Right kidney (tissue), 1 donor: ENCODE data around the gene CCDC92.
A peak's percentile ranks its signal among the peaks of the same experiment; 100 is the strongest.

ENCODE experiments used
- DNase-seq: peaks from one replicate; pipeline ENCODE4 v3.0.0-alpha.2; 2016

The CCDC92 gene

DNA sequence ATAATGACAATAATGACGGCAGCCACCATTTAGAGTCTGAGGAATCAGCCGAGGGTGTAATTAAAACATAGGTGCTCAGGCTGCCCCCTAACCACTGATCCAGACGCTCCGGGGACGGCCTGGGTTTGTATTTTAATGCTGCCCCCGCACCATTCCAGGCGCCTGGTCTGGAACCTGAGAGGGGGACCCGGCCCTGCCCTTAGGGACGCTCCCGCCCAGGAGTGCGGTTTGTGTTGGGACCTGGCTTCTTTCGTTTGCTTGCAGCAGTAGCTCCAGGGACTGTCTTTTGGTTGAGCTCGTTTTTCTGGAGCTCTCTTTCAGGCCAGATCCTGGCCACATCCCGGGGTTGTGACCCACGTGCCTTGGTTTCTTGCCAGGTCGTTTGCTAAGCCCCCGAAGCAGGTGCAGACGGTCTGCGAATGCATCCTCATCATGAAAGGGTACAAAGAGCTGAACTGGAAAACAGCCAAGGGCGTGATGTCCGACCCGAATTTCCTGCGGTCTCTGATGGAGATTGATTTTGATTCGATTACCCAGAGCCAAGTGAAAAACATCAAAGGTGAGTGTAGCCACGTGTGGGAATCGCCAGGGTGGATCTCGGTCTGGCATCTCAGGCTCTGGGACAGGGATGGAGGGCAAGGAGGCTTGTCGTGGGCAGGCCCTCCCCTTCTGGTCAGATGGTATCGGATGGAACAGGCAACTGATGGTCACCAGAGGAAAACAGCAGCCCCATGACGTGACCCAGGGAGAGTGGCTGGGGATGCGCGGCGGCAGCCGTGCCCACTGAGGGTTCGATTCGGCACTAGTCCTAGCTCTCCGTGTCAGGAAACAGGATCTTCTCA lies 63.5 kb downstream of the CCDC92 start:
- DNase-seq = no peak

DNA sequence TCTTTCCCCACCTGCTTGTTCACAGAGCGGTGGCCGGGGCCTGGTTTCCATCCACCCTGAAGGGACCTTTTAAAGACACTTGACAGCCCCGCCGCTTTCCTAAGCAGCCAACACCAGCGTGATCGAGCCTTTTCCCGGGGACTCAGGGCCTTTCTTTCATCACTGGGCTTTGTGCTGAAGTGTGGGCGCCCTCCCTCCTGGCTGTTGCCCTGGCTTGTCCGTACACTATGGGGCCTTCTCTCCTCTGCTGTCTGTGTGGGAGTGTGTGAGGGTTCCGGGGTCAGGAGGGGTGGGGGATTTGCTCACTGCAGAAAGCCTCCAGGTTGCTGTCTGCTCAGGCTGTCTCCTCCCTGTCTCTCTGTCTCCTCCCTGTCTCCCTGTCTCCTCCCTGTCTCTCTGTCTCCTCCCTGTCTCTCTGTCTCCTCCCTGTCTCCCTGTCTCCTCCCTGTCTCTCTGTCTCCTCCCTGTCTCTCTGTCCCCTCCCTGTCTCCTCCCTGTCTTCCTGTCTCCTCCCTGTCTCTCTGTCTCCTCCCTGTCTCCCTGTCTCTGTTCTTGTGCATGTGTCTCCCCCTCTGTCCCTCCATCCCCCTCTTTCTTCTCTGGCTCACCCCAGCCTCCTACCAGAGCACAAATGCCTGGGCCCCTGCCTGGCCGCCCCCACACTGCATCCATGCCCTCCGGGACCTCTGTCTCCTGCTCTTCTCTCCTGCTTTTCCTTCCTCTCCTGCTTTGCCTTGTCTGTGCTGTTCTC lies 64.7 kb downstream of the CCDC92 start:
- peak; percentile 36 for DNase-seq

DNA sequence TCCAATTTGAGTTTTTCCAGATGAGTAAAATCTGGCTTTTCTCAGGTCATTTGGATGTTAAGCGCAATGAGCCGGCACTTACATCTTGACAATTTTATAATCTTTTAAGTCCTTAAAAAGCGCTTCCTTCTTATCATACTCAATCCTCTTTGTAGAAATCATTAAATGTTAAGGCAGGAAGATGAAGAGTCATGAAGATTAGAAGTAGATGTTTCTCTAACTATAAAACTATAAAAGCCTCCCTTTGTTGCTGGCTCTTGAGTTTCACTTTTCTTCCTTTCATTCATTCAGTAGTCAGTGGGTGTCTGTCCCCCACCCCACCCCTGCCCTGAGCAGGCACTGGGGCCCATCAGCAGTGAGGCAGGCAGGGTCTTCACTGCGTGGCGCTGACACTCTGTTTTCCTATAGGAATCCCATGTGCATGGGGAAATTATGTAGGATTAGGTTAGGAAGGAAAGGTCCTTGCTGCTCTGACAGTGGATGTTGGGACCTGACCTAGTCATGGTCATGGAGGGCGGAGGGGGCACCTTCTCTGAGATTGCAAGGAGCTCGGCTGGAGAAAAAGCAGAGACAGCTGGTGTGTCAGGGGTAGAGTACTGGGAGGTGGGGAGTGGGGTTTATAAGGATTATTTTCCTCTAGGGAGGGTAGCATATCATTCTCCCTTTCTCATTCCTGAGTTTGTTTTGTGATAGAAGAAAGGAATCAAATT lies 65.8 kb downstream of the CCDC92 start:
- DNase-seq = no peak

DNA sequence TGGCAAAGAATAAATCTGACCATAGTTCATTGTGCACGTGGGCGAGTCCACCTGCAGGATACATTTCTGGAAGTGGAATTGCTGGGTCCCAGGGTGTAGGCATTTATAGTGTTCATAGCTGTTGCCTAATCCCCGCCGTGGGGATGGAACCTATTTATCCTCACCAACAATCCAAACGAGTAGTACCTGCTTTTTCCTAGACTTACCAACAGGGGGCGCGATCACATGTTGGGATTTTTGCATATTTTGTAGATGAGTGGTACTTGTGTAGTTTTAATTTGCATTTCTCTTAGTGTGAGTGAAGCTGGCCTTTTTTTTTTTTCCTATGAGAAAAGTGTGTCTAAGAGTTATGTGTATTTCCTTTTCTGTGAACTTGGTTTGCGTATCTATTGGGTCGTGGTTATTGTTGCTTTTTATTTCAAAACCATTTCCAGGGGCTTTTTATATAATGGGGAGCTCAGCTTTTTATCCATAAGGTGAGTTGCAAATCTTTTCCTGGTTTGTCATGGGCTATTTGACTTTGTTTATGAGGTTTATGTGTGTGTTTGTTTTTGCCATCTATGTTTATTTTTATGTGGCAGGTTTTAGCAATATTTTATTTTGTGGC lies 67.2 kb downstream of the CCDC92 start:
- DNase-seq = no peak

DNA sequence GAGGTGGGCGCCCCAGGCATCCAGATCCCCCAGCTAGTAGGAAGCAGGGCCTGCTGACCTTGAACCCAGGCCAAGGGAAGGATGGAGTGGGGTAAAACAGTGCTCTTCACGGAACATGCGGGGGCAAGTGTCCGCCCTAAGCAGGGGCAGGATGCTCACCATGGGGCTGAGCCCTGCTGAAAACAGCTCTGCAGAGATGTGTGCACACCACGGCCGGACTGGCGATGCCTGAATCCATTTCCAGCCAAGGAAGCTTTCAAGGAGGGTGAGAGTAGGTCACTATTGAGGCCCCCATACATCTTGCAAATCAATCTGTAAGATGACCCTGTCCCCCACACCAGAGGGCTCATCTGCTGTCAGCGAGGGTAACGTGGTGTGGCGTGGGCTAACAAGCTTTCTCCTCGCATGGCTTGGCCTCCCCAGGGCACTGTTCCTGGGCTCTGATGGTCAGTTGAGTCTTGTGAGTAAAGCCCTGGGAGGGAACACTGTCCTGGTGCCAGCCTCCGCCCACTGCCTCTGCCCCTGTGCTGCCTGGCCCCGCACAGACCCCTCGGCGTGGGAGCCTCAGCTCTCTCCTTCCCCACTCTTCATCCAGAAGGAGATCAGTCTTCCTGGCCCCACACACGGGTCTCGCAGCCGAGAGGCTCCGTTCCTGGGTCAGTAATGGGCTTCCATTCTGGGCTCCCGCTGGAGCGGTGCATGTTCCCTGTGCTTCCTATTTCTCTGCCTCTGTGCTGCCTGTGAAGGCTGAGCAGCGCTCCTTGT lies 69.1 kb downstream of the CCDC92 start:
- no peak for DNase-seq

DNA sequence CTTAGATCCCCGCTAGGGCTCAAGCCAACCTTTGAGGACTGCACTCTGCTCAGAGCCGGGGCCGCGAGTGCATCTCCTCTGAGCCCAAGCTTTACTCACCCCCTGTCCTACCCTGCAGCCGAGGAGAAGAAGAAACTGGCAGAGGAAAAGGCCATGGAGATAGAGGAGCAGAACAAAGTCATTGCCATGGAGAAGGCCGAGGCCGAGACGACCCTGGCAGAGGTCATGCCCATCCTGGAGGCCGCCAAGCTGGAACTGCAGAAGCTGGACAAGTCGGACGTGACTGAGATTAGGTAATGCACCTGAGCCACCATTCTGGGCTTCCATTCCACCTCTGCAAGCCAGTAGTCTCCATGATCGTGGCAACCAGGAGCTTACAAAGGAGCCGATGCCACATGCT lies 69.8 kb downstream of the CCDC92 start:
- DNase-seq = no peak

DNA sequence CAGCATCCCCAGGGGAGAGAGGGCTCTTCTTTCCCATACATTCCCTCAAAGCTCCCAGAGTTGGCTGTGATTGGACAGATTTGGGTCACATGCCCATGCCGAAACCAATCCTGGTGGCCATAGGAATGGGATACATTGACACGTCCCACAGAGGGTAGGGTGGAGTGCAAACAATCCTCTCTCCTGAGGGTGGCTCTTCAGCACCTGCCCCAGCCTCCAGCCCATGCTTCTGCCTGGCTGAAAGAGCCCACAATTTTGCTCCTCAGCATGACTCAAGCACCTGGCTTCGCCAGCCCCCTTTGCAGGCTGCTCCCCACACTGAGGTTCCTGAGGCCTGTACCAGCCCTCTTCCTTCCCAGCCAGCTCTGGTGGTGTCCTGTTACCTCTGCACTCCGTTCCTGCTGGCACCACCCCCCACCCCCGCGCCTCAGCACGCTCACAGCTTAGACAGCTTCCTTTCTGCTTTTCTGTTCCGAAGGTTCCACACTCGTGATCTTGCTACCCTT lies 71.7 kb downstream of the CCDC92 start:
- peak; percentile 47 for DNase-seq

DNA sequence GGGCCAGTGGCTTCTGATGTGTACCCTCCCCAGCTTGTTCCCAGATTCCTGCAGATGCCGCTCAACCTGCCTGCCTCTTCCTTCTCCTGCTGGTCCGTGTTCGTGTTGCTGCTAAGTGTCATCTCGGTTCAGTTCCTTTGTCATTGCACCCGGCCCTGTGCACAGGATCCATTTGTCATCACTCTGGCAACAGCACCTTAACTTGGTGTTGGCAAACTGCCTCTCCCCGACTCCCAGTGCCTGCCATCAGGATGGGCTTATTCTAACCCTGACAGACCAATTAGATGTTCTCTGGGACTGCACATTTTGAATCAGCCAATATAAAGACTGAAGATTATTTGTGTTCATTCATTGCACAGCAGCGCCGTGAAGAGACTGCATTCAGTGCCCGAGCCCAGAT lies 73.3 kb downstream of the CCDC92 start:
- DNase-seq = no peak

DNA sequence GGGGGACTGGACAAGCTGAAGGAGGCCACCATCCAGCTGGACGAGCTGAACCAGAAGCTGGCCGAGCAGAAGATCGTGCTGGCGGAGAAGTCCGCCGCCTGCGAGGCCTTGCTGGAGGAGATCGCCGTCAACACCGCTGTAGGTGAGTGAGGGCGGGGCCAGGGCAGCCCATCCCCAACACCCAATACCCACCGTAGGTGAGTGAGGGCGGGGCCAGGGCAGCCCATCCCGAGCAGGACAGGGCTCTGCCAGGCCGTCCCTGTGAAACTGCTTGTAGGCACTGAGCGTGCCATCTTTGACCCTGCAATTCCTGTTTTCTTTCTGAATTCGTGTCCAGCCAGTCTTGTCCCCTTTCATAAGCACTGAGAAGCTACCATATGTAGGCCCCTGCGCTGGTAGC lies 74.0 kb downstream of the CCDC92 start:
- no peak for DNase-seq

DNA sequence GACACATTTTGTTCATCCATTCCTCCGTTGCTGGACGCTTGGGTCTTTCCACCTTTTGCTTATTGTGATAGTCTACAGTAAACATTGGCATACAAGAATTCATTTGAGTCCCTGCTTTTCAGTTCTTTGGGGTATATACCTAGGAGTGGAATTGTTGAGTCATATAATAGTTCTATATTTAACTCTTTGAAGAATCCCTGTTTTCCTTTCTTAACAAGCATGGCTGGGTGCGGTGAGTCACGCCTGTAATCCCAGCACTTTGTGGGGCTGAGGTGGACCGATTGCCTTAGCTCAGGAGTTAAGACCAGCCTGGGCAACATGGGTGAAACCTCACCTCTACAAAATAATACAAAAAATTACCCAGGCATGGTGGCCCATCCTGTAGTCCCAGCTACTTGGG lies 75.4 kb downstream of the CCDC92 start:
- no peak for DNase-seq

DNA sequence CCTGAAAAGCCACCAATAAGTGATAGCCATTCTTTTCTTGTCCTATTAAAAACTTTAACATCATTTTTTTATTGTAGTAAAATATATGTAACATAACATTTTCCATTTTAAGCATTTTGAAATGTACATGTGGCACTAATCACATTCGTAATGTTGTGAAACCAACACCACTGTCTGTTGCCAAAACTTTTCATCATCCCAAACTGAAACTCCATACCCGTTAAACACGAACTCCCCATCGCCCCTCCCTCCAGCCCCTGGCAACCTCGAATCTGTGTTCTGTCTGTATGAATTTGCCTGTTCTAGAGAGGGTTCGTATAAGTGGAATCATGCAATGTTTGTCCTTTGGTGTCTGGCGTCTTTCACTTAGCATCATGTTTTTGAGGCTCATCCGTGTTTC lies 75.9 kb downstream of the CCDC92 start:
- DNase-seq = no peak

DNA sequence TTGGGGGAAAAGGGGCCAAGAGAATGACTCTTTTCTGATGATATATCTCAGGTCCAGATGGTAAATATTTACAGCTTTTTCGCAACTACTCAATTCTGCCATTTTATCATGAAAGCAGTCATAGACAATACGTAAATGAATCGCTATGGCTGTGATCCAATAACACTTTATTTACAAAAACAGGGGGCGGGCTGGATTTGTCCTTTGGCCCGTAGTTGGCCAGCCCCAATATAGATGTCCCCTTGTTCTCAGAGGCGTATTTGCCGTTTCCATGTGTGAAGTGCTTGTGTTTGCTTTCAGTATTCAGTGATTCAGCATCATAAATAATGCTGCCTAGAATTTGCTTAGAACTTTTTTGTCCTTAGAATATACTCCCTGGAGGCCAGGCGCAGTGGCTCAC lies 77.2 kb downstream of the CCDC92 start:
- DNase-seq = no peak

DNA sequence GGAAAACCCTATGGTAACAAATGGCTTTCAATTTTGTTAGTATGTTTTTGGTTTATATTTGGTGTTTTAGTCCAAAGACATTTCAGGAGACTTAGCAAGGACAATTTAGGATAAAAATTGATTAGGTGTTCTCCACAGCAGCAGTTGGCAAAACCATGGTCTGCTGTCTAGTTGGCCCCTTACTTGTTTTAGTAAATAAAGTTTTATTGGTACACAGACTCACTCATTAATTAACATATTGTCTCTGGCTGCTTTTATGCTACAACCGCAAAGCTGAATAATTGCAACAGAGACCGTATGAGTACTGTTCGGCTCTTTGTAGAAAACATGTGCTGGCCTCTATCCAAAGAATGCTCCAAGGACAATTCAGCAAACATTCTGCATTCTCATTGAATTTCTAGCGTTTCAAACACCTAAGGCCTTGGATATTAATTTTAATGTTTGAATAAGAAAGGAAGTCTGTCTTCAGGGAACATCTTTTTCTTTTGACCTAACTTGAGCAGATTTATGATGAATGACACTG lies 77.7 kb downstream of the CCDC92 start:
- DNase-seq = no peak

DNA sequence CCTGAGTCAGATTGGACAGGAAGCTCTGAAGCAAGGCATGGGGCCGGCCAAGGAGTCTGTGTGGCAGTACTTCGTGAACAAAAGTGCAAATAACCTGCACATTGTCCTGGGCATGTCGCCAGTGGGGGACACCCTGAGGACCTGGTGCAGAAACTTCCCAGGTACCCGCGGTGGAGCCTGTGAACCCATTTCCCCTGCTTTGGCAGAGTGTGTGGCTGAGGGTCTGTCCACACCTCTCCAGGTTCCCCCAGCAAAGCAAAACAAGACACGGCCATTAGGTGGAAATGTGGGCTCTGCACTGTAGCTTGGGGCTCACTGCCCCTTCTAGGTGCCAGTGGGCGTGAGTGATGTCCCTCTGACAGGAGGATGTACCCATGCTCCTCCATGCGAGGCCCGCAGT lies 79.4 kb downstream of the CCDC92 start:
- no peak for DNase-seq

DNA sequence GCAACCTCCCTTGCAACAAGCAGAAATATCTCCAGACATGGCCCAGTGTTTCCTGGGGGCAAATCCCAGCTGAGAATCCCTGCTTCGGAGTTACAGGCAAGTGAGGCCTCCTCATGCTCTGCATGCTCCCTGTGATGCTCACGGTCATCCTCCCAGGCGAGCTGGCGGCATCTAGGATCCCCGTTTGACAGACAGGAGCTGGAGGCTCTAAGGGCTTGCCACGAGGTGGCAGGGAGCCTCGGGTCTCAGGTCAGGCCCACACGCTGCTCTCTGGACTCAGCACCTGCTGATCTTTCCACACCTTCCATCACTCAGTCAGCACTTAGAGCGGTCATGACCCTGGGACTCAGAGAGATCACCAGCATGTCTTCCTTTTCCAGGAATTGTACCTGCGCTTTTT lies 79.8 kb downstream of the CCDC92 start:
- DNase-seq = no peak

DNA sequence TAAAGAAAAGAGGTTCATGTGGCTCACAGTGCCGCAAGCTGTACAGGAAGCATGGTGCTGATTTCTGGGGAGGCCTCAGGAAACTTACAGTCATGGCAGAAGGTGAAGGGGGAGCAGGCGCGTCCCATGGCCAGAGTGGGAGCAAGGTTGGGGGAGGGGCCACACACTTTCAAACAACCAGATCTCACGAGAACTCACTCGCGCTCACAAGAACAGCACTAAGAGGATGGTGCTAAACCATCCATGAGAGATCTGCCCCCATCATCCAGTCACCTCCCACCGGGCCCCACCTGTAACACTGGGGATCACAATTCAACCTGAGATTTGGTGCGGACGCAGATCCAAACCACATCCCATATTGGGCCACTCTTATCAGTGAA lies 80.5 kb downstream of the CCDC92 start:
- DNase-seq = no peak

DNA sequence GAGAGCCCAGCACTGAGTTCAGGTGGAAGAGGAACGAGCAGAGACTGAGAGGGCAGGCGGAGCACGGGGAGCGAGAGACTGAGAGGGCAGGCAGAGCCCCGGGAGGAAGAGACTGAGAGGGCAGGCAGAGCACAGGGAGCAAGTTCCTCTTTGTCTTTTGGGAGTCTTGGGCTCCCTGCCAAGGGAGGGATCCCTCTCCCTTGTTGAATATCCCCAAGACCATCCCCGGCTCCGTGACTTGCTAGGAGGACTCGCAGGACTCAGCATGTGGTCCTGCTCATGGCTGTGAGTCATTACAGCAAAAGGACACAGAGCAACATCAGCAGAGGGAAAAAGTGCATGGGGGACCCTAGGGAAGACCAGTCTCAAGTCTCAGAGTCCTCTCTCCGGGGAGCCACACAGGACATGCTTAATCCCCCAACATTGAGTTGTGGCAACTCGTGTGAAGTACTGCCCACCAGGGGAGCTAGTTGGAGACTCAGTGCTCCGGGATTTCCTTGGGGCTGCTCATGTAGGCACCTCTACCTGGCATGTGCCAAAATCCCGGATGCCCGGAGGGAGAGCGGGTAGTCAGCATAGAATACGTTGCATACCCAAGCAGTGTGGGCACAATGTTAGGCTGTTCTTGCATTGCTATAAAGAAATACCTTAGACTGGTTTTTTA lies 81.0 kb downstream of the CCDC92 start:
- DNase-seq = no peak

DNA sequence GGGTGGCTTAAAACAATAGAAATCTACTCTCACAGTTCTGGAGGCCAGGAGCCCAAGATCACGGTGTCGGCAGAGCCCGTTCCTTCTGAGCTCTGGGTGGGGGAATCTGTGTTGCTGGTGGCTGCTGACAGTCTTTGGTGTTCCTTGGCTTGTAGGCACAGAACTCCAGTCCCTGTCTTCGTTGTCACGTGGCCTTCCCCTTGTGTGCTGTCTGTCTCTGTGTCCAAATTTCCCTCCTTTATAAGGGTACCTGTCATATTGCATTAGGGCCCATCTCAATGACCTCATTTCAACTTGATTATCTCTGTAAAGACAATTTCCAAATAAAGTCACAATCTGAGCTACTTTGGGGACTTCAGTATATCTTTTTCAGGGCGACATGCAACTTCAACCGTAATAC lies 81.6 kb downstream of the CCDC92 start:
- no peak for DNase-seq

DNA sequence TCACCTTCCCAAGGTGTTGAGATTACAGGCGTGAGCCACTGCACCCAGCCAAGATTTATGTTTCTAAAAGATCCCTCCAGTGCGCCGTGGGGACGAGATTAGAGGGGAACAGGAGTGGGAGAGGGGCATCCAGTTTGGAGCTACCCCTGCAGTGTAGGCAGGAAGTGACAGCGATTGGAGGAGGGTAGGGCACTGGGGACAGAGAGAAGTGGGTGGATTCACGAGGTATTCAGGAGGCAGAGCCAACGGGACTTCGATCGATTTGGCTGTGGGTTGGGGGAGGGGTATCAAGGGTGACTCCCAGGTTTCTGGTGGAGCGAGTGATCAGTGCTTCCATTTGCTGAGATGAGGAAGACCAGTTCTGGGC lies 82.1 kb downstream of the CCDC92 start:
- no peak for DNase-seq

DNA sequence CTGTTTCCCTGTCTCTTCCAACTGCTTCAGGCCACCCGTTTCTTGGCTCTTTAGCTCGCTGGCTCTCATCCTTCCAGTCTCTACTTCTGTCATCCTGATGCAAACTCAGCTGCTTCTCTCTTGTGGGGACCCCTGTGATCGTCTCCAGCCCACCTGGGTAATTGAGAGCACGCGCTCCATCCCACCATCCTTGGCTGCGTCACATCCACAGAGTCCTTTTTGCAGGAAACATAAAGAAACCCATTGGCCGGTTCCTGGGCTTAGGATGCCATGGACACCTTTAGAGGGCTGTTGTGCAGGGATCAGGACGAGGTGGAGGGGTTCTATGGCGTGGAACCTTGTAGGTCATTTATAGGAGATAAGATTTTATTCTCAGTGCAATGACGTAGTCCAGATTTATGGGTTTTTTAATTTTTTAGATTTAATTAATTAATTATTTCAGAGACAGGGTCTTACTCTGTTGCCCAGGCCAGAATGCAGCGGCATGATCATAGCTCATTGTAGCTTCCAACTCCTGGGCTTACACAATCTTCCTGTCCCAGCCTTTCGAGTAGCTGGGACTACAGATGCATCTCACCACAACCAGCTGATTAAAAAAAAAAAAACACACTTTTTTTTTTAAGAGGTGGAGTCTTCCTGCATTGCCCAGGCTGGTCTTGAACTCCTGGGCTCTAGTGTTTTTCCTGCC lies 82.6 kb downstream of the CCDC92 start:
- no peak for DNase-seq

DNA sequence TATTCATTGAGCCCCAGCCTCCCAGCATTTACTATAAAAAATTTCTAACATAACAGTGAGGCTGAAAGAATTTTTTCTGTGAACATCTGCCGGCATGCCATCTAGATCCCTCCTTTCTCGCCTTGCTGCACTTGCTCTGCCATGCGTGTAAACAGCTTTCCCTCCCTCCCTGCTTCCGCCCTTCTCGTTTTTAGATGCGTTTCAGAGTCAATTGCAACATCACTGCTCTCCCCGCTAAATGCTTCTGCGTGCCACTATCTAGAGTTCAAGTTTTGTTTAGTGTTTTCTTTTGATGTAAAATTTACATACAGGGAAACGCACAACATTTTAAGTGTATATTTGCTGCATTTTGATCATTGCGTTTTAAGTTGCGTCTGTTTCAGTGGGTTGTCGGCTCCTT lies 83.6 kb downstream of the CCDC92 start:
- DNase-seq = no peak
